ENCODE measurements around the gene PPFIA2. TPM values are rescaled to one million over a fixed set of nuclear protein-coding genes. Genes with fewer than 3 reads are reported as not detected.

The PPFIA2 gene
- total and polyA plus RNA-seq, 9 of the 15 experiments (the other 6 are each of a cell fraction or from before 2014, with no cell fraction given), result not detected

DNA sequence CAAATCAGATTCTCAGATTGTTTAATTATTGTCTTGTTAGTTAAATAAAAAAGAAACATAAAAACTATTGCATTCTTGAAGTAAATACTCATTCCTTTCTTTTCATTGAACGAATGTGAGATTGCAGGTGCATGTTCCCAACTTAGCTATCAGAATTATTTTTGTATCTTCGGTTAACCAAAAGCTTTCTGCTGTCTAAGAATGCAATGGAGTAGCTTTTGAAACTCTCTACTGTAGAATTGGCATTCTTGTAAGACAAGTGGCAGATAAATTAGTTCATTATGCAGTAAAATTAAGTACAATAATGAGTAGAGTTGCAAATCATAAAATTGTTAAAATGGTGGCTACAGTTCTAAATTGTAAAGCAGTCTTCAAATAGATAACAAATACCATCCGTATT is 383.2 kb downstream of the PPFIA2 start (continued):
- TF ChIP-seq, protein P1, sequence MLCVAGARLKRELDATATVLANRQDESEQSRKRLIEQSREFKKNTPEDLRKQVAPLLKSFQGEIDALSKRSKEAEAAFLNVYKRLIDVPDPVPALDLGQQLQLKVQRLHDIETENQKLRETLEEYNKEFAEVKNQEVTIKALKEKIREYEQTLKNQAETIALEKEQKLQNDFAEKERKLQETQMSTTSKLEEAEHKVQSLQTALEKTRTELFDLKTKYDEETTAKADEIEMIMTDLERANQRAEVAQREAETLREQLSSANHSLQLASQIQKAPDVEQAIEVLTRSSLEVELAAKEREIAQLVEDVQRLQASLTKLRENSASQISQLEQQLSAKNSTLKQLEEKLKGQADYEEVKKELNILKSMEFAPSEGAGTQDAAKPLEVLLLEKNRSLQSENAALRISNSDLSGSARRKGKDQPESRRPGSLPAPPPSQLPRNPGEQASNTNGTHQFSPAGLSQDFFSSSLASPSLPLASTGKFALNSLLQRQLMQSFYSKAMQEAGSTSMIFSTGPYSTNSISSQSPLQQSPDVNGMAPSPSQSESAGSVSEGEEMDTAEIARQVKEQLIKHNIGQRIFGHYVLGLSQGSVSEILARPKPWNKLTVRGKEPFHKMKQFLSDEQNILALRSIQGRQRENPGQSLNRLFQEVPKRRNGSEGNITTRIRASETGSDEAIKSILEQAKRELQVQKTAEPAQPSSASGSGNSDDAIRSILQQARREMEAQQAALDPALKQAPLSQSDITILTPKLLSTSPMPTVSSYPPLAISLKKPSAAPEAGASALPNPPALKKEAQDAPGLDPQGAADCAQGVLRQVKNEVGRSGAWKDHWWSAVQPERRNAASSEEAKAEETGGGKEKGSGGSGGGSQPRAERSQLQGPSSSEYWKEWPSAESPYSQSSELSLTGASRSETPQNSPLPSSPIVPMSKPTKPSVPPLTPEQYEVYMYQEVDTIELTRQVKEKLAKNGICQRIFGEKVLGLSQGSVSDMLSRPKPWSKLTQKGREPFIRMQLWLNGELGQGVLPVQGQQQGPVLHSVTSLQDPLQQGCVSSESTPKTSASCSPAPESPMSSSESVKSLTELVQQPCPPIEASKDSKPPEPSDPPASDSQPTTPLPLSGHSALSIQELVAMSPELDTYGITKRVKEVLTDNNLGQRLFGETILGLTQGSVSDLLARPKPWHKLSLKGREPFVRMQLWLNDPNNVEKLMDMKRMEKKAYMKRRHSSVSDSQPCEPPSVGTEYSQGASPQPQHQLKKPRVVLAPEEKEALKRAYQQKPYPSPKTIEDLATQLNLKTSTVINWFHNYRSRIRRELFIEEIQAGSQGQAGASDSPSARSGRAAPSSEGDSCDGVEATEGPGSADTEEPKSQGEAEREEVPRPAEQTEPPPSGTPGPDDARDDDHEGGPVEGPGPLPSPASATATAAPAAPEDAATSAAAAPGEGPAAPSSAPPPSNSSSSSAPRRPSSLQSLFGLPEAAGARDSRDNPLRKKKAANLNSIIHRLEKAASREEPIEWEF (CRISPR knock-in tag; IDR thresholded peaks at IDR 0.05), result no peak
- TF ChIP-seq, protein P2, sequence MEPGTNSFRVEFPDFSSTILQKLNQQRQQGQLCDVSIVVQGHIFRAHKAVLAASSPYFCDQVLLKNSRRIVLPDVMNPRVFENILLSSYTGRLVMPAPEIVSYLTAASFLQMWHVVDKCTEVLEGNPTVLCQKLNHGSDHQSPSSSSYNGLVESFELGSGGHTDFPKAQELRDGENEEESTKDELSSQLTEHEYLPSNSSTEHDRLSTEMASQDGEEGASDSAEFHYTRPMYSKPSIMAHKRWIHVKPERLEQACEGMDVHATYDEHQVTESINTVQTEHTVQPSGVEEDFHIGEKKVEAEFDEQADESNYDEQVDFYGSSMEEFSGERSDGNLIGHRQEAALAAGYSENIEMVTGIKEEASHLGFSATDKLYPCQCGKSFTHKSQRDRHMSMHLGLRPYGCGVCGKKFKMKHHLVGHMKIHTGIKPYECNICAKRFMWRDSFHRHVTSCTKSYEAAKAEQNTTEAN (CRISPR knock-in tag; IDR thresholded peaks at IDR 0.05), result no peak
- TF ChIP-seq, protein P3, sequence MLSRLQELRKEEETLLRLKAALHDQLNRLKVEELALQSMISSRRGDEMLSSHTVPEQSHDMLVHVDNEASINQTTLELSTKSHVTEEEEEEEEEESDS (CRISPR knock-in tag; IDR thresholded peaks at IDR 0.05), result no peak
- TF ChIP-seq ARNT (IDR thresholded peaks at IDR 0.05), result no peak
